CD4-positive, alpha-beta T cell (primary cell): ENCODE measurements around the gene ESF1. TPM values are rescaled to one million over a fixed set of nuclear protein-coding genes. Genes with fewer than 3 reads are reported as not detected.

Source experiments
- ATAC-seq: fragments of 200-7000 bp; cut with Tn5 transposase; one replicate; pipeline ENCODE4 v1.10.0; 2022; ENCODE audit warnings: mild to moderate bottlenecking; ENCODE audit not compliant: poor library complexity
- CTCF ChIA-PET: fragments of 350-600 bp; sonication (Branson Sonifier 250); formaldehyde crosslinking; loops from one replicate; lab custom pipeline; 2021; ENCODE audit warnings: antibody characterized with exemption, inconsistent platforms; lab: Charles Lee
- POLR2A ChIA-PET: fragments of 350-600 bp; sonication (Branson Sonifier 250); formaldehyde crosslinking; loops from one replicate; lab custom pipeline; 2021; ENCODE audit warnings: antibody characterized with exemption, inconsistent platforms; lab: Charles Lee
- DNase-seq, 14 experiments: peaks; one replicate each; pipeline ENCODE4 v3.0.0-alpha.2; 2013 to 2020; ENCODE audit warnings: mixed read lengths in 2 of 14
- H3K27ac ChIP-seq, 2 donors: one replicate each; pipeline versions ENCODE4 v1.5.1 to v1.7.0; 2013; ENCODE audit warnings: low read length in 2 of 2, low read depth in 1 of 2, mild to moderate bottlenecking in 1 of 2
- H3K27me3 ChIP-seq, 2 experiments: 1 replicate in 1 of 2; 2 replicates in 1 of 2; pipeline versions ENCODE4 v1.6.1 to v1.7.0; 2013; ENCODE audit warnings: low read length in 2 of 2, control low read depth in 1 of 2, mild to moderate bottlenecking in 1 of 2, moderate library complexity in 1 of 2; ENCODE audit not compliant: insufficient read depth in 2 of 2, control insufficient read depth in 1 of 2
- H3K36me3 ChIP-seq: one replicate; pipeline ENCODE4 v1.6.1; 2013; ENCODE audit warnings: low read length, control low read depth; ENCODE audit not compliant: insufficient read depth
- H3K4me1 ChIP-seq: one replicate; pipeline ENCODE4 v1.6.1; 2013; ENCODE audit warnings: low read length, control low read depth; ENCODE audit not compliant: insufficient read depth
- H3K4me3 ChIP-seq: one replicate; pipeline ENCODE4 v1.5.1; 2013; ENCODE audit warnings: mild to moderate bottlenecking, low read length, moderate library complexity
- H3K9me3 ChIP-seq, 2 experiments: 1 replicate in 1 of 2; 2 replicates in 1 of 2; pipeline versions ENCODE4 v1.6.1 to v1.7.0; 2013; ENCODE audit warnings: low read length in 2 of 2, mild to moderate bottlenecking in 2 of 2, control low read depth in 1 of 2, moderate library complexity in 1 of 2; ENCODE audit not compliant: control insufficient read depth in 1 of 2, insufficient read depth in 1 of 2
- H3K27ac Mint-ChIP-seq: one replicate; pipeline ENCODE4 v1.8.0; 2020; ENCODE audit warnings: mixed read lengths
- H3K27me3 Mint-ChIP-seq: one replicate; pipeline ENCODE4 v1.8.0; 2021; ENCODE audit warnings: mixed read lengths
- H3K36me3 Mint-ChIP-seq: one replicate; pipeline ENCODE4 v1.8.0; 2021; ENCODE audit warnings: low read depth, mixed read lengths
- H3K4me1 Mint-ChIP-seq: one replicate; pipeline ENCODE4 v1.8.0; 2021; ENCODE audit warnings: low read depth, mixed read lengths
- H3K4me3 Mint-ChIP-seq: one replicate; pipeline ENCODE4 v1.8.0; 2020; ENCODE audit warnings: mild to moderate bottlenecking, mixed read lengths
- H3K9me3 Mint-ChIP-seq: one replicate; pipeline ENCODE4 v1.8.0; 2020; ENCODE audit warnings: mixed read lengths
- CTCF ChIP-seq: fragments of 200-600 bp; IDR thresholded peaks from one replicate; pipeline ENCODE4 v1.8.0; 2022; ENCODE audit warnings: antibody characterized with exemption, mild to moderate bottlenecking
- intact Hi-C, 2 experiments: fragments of 100-400 bp; cut with DNase I in 1 of 2; cut with micrococcal nuclease in 1 of 2; formaldehyde crosslinking; loops; one replicate each; pipeline versions ENCODE4 v1.15.1 to v1.9.0; 2023 to 2025; cut with DNase I, micrococcal nuclease
- total RNA-seq, 174 experiments: library from RNA in 2 of 174; stranded (reverse) in 2 of 174; gene quantifications; one replicate each; pipeline ENCODE4 v1.2.3 and lab custom pipeline; 2021 to 2026

ESF1 gene
- total RNA-seq, 2 experiments from 2014 or later = 6.9 to 7.1 TPM

GRCh38 chr20:13694420-13695150, 90.1 kb downstream of the ESF1 start:
- Mint-ChIP-seq H3K36me3 (no peaks in the 10 kb centered on the region), H3K4me3 (no peak overlapping the region), H3K27ac (no peak overlapping the region), H3K9me3 (no peaks in the 10 kb centered on the region), H3K27me3 (peaks cover 7% of the 10 kb centered on the region), H3K4me1 (no peaks in the 10 kb centered on the region)
- ATAC-seq (no peak), DNase-seq (no peak)
- Histone ChIP-seq H3K27me3 (no peaks in the 10 kb centered on the region), H3K36me3 (no peaks in the 10 kb centered on the region), H3K4me3 (no peak overlapping the region), H3K9me3 (no peaks in the 10 kb centered on the region), H3K27ac (no peak overlapping the region), H3K4me1 (no peaks in the 10 kb centered on the region)
- CTCF ChIA-PET = no interaction called here
- intact Hi-C loops = no loop called here
- TF ChIP-seq CTCF = no peak
- POLR2A ChIA-PET = no interaction called here

- ATAC-seq (no peak), DNase-seq (no peak)
- Histone ChIP-seq H3K27ac (no peak overlapping the region), H3K4me1 (no peaks in the 10 kb centered on the region), H3K9me3 (no peaks in the 10 kb centered on the region), H3K27me3 (no peaks in the 10 kb centered on the region), H3K4me3 (no peak overlapping the region), H3K36me3 (no peaks in the 10 kb centered on the region)
- H3K36me3 Mint-ChIP-seq = no peaks in the 10 kb centered on the region
- TF ChIP-seq CTCF = no peak
- no peaks in the 10 kb centered on the region for H3K9me3 Mint-ChIP-seq
- no peak overlapping the region for H3K27ac Mint-ChIP-seq
- ChIA-PET POLR2A (no interaction called here), CTCF (no interaction called here)
- H3K4me3 Mint-ChIP-seq = no peak overlapping the region
- no peaks in the 10 kb centered on the region for H3K4me1 Mint-ChIP-seq
- intact Hi-C loops = no loop called here
- peaks cover 7% of the 10 kb centered on the region for H3K27me3 Mint-ChIP-seq
Observed at GRCh38 chr20:13692802-13693736, 91.7 kb downstream of the ESF1 start.

- no peak overlapping the region for H3K4me3 ChIP-seq
- no peaks in the 10 kb centered on the region for H3K36me3 Mint-ChIP-seq
- H3K36me3 ChIP-seq = no peaks in the 10 kb centered on the region
- H3K9me3 ChIP-seq = no peaks in the 10 kb centered on the region
- ChIA-PET CTCF (no interaction called here), POLR2A (no interaction called here)
- no peaks in the 10 kb centered on the region for H3K9me3 Mint-ChIP-seq
- H3K27me3 Mint-ChIP-seq = peaks cover 7% of the 10 kb centered on the region
- no peaks in the 10 kb centered on the region for H3K4me1 Mint-ChIP-seq
- DNase-seq (no peak), ATAC-seq (no peak)
- H3K4me3 Mint-ChIP-seq = no peak overlapping the region
- no peaks in the 10 kb centered on the region for H3K27me3 ChIP-seq
- H3K27ac ChIP-seq = no peak overlapping the region
- intact Hi-C loops = no loop called here
- no peak overlapping the region for H3K27ac Mint-ChIP-seq
- H3K4me1 ChIP-seq = no peaks in the 10 kb centered on the region
- TF ChIP-seq CTCF = no peak
Observed at GRCh38 chr20:13690943-13691342, 93.8 kb downstream of the ESF1 start.
